NB4 (cell line): ENCODE measurements around the gene PGAM5.
"Not testable (repeated sequence)": the region's sequence is repeated elsewhere in the genome, so short reads cannot be mapped to it uniquely, and the experiment has no call there.

Experiments
- DNase-seq: peaks from one replicate; pipeline ENCODE4 v3.0.0; 2010; ENCODE audit warnings: low read depth
- H3K4me3 ChIP-seq: one replicate; pipeline ENCODE4 v1.5.1; 2011; ENCODE audit warnings: mild to moderate bottlenecking, low read depth, low read length, moderate library complexity
- MAX ChIP-seq: IDR thresholded peaks from 2 replicates; pipeline ENCODE4 v1.6.1; 2011; ENCODE audit warnings: low read depth, low read length
- MYC ChIP-seq: IDR thresholded peaks from 2 replicates; pipeline ENCODE4 v1.6.1; 2011; ENCODE audit warnings: low read depth, low read length
- POLR2A ChIP-seq: IDR thresholded peaks from 2 replicates; pipeline ENCODE4 v1.6.1; 2011; ENCODE audit warnings: mild to moderate bottlenecking; ENCODE audit not compliant: insufficient read length; ENCODE audit errors: extremely low read depth
- TF ChIP-seq, protein P1 (sequence below): IDR thresholded peaks from one replicate; pipeline ENCODE4 v1.5.1; 2012; ENCODE audit warnings: low read depth, low read length

Gene PGAM5

GRCh38 chr12:132754160-132754932 is 43.7 kb downstream of the PGAM5 start:
- no peak overlapping the region for H3K4me3 ChIP-seq
- no peak for TF ChIP-seq POLR2A
- TF ChIP-seq, protein P1, sequence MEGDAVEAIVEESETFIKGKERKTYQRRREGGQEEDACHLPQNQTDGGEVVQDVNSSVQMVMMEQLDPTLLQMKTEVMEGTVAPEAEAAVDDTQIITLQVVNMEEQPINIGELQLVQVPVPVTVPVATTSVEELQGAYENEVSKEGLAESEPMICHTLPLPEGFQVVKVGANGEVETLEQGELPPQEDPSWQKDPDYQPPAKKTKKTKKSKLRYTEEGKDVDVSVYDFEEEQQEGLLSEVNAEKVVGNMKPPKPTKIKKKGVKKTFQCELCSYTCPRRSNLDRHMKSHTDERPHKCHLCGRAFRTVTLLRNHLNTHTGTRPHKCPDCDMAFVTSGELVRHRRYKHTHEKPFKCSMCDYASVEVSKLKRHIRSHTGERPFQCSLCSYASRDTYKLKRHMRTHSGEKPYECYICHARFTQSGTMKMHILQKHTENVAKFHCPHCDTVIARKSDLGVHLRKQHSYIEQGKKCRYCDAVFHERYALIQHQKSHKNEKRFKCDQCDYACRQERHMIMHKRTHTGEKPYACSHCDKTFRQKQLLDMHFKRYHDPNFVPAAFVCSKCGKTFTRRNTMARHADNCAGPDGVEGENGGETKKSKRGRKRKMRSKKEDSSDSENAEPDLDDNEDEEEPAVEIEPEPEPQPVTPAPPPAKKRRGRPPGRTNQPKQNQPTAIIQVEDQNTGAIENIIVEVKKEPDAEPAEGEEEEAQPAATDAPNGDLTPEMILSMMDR = peak; percentile 33
- peak; percentile 61 for DNase-seq

- not testable (repeated sequence) for DNase-seq, H3K4me3 ChIP-seq
Measured at GRCh38 chr12:132758825-132759224, 48.2 kb downstream of the PGAM5 start.

DNA sequence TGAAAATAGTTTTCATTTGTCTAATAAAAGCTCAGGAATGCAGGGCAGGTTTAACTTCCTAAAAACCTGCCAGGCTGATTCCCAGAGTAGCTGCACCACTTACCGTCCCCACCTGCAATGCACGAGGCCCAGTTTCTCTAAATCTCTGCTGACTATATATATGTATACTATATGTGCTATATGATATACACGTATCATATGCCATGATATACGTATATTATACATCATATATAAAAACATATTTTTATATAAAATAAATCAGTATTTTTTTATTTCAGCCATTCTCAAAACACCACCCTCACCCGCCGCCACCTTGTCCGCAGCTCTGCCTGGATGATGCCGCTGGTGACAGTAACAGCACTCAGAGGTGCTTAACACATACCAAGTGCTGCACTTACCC is 48.7 kb downstream of the PGAM5 start:
- H3K4me3 ChIP-seq = peak overlapping the region; percentile 25
- TF ChIP-seq MYC (no peak), POLR2A (no peak)
- DNase-seq = no peak

GRCh38 chr12:132761032-132761920 is 50.6 kb downstream of the PGAM5 start, which contains the start of gene ANKLE2:
Gene ANKLE2 (minus strand): TSS chr12:132761832. CDS start chr12:132761798, 34 bp downstream.
- peak; percentile 90 for DNase-seq
- H3K4me3 ChIP-seq = peak within 1 kb of the TSS; percentile 100
- TF ChIP-seq POLR2A (peak; percentile 44), MAX (no peak), MYC (no peak)
- TF ChIP-seq, protein P1 = no peak

DNA sequence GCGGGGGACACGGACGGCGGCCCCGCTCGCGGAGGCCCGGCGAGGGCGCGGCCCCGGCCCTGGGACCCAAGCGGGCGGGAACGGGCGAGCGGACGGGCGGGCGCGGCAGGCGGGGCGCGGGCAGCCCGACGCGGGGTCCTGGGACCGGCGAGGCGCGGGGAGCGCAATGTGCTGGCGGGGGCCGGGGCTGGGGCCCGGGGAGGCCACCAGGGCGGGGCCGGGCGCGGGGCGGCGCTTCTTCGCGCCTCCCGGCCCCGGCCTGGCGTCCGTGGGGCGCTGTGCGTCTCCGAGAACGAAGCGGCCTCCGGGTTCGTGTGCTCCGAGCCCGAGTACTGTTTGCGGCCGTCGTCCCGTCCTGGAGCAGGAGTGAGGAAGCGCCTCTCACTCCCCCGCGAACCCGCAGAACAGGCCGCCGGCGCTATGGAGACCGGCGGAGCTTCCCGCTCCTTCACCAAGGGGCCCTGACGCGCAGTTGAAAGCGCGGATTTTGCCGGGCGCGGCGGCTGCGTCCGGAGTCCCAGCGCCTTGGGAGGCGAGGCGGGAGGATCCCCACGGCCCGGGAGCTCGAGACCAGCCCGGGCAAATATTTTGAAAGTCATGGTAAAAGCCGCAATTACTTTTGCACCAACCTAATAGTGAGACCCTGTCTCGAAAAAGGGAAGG is 51.4 kb downstream of the PGAM5 start:
- peak; percentile 98 for DNase-seq
- TF ChIP-seq, protein P1 = peak; percentile 22
- TF ChIP-seq MYC (peak; percentile 64; the same call in 1 of the 2 replicates), POLR2A (peak; percentile 67), MAX (peak; percentile 34; the same call in 1 of the 2 replicates)
- peak overlapping the region; percentile 60 for H3K4me3 ChIP-seq

GRCh38 chr12:132764231-132764630 is 53.6 kb downstream of the PGAM5 start:
- no peak overlapping the region for H3K4me3 ChIP-seq
- TF ChIP-seq POLR2A = no peak
- TF ChIP-seq, protein P1 = no peak
- no peak for TF ChIP-seq MAX
- TF ChIP-seq MYC = no peak
- DNase-seq = no peak
